CD4-positive, alpha-beta T cell treated with Interleukin-1 beta for 1 hour (primary cell): ENCODE measurements around the gene CREB3L1.
A peak's percentile ranks its signal among the peaks of the same experiment; 100 is the strongest.

Experiments used
- DNase-seq, 2 donors: peaks; one replicate each; pipeline ENCODE4 v3.0.0-alpha.2; 2020 to 2022

CREB3L1 gene

GRCh38 chr11:46277622-46278386 lies at the start of gene CREB3L1:
Gene CREB3L1, plus strand, starts transcription at chr11:46277662. Its CDS starts 450 bp downstream, at chr11:46278112.
- DNase-seq = no peak

GRCh38 chr11:46229230-46229629 lies 48.2 kb upstream of the CREB3L1 start:
- no peak for DNase-seq

GRCh38 chr11:46234311-46234710 lies 43.2 kb upstream of the CREB3L1 start:
- no peak for DNase-seq

- DNase-seq = no peak
Measured at GRCh38 chr11:46235777-46236688, 41.4 kb upstream of the CREB3L1 start.

- no peak for DNase-seq
Measured at GRCh38 chr11:46236918-46237247, 40.6 kb upstream of the CREB3L1 start.

- peak; percentile 40 to 75 for DNase-seq
Measured at GRCh38 chr11:46237248-46238077, 40.0 kb upstream of the CREB3L1 start.

GRCh38 chr11:46238078-46238966 lies 39.1 kb upstream of the CREB3L1 start:
- DNase-seq = peak; percentile 56 to 66

GRCh38 chr11:46238967-46239800 lies 38.3 kb upstream of the CREB3L1 start:
- DNase-seq = peak; percentile 84 to 87

- DNase-seq = no peak
Measured at GRCh38 chr11:46239801-46240061, 37.7 kb upstream of the CREB3L1 start.

- DNase-seq = no peak
Measured at GRCh38 chr11:46240371-46240770, 37.1 kb upstream of the CREB3L1 start.

- no peak for DNase-seq
Measured at GRCh38 chr11:46240861-46241260, 36.6 kb upstream of the CREB3L1 start.

GRCh38 chr11:46242041-46242951 lies 35.2 kb upstream of the CREB3L1 start:
- no peak for DNase-seq

- DNase-seq = peak; percentile 87 to 89
Measured at GRCh38 chr11:46242952-46243795, 34.3 kb upstream of the CREB3L1 start.

- DNase-seq = no peak
Measured at GRCh38 chr11:46243796-46244109, 33.7 kb upstream of the CREB3L1 start.

- DNase-seq = no peak
Measured at GRCh38 chr11:46246521-46246920, 30.9 kb upstream of the CREB3L1 start.

GRCh38 chr11:46247090-46247489 lies 30.4 kb upstream of the CREB3L1 start:
- DNase-seq = no peak

- peak; percentile 11 to 39 for DNase-seq
Measured at GRCh38 chr11:46247659-46248058, 29.8 kb upstream of the CREB3L1 start.

GRCh38 chr11:46248289-46249102 lies 29.0 kb upstream of the CREB3L1 start:
- no peak for DNase-seq
